Left lung (tissue), 10 donors: ENCODE measurements around the gene QPCT. TPM values are rescaled to one million over a fixed set of nuclear protein-coding genes. Genes with fewer than 3 reads are reported as not detected.

Source experiments
- ATAC-seq: fragments of 200-7000 bp; cut with Tn5 transposase; one replicate; pipeline ENCODE4 v1.9.1; 2020; ENCODE audit warnings: moderate library complexity
- DNase-seq, 4 donors: peaks; one replicate each; pipeline ENCODE4 v3.0.0-alpha.2; 2013 to 2020
- H3K27ac ChIP-seq, 2 donors: fragments of 200-600 bp; sonication (generic) in 1 of 2; one replicate each; pipeline versions ENCODE4 v1.5.0 to v1.8.0; 2020 to 2021
- H3K27me3 ChIP-seq, 2 donors: fragments of 200-600 bp; sonication (generic) in 1 of 2; one replicate each; pipeline versions ENCODE4 v1.5.0 to v1.8.0; 2020 to 2021
- H3K36me3 ChIP-seq, 2 donors: fragments of 200-600 bp; sonication (generic) in 1 of 2; one replicate each; pipeline versions ENCODE4 v1.5.0 to v1.8.0; 2020 to 2021
- H3K4me1 ChIP-seq, 2 donors: fragments of 200-600 bp; one replicate each; pipeline ENCODE4 v1.8.0; 2021
- H3K4me3 ChIP-seq, 2 donors: fragments of 200-600 bp; sonication (generic) in 1 of 2; one replicate each; pipeline versions ENCODE4 v1.5.0 to v1.8.0; 2020 to 2021; ENCODE audit warnings: mild to moderate bottlenecking in 1 of 2
- H3K9me3 ChIP-seq, 2 donors: fragments of 200-600 bp; sonication (generic) in 1 of 2; one replicate each; pipeline versions ENCODE4 v1.5.0 to v1.8.0; 2020 to 2021
- intact Hi-C, 2 donors: fragments of 100-400 bp; cut with DNase I; formaldehyde crosslinking; loops; one replicate each; pipeline versions ENCODE4 v1.11.2 to v1.14.2; 2022
- polyA plus RNA-seq, 6 donors: library from polyadenylated mRNA; unstranded; fragments of 120-200 nt; gene quantifications; one replicate each; pipeline ENCODE4 v1.2.1, GENCODE V29; 2013; ENCODE audit not compliant: insufficient read length in 6 of 6
- total RNA-seq, 2 donors: library from RNA; stranded (reverse); fragmentation: NEBNext Ultra II Directional; extraction: Animal tissue kit (Norgen Biotek cat#: 25700); gene quantifications; one replicate each; pipeline ENCODE4 v1.2.1, GENCODE V29; 2021
- TF ChIP-seq, protein P1 (sequence below), 2 donors: fragments of 200-600 bp; sonication (generic) in 1 of 2; IDR thresholded peaks; one replicate each; pipeline versions ENCODE4 v1.5.0 to v1.8.0; 2021; ENCODE audit warnings: antibody characterized with exemption in 2 of 2
- donor health status: DM: no; HTN: yes; CAD: no.
- donor health status: DM: no; HTN: no; CAD: no.

Gene QPCT
- total and polyA plus RNA-seq, 8 donors, result 4.1 to 20.8 (median 10.8) TPM

GRCh38 chr2:37361994-37362698 is 17.7 kb downstream of the QPCT start:
- TF ChIP-seq, protein P1, sequence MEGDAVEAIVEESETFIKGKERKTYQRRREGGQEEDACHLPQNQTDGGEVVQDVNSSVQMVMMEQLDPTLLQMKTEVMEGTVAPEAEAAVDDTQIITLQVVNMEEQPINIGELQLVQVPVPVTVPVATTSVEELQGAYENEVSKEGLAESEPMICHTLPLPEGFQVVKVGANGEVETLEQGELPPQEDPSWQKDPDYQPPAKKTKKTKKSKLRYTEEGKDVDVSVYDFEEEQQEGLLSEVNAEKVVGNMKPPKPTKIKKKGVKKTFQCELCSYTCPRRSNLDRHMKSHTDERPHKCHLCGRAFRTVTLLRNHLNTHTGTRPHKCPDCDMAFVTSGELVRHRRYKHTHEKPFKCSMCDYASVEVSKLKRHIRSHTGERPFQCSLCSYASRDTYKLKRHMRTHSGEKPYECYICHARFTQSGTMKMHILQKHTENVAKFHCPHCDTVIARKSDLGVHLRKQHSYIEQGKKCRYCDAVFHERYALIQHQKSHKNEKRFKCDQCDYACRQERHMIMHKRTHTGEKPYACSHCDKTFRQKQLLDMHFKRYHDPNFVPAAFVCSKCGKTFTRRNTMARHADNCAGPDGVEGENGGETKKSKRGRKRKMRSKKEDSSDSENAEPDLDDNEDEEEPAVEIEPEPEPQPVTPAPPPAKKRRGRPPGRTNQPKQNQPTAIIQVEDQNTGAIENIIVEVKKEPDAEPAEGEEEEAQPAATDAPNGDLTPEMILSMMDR (IDR thresholded peaks at IDR 0.05), result no peak
- Histone ChIP-seq H3K4me3 (no peak overlapping the region), H3K4me1 (no peaks in the 10 kb centered on the region), H3K27ac (no peak overlapping the region), H3K36me3 (peaks cover 0 to 6% of the 10 kb centered on the region in 2 donors), H3K27me3 (no peaks in the 10 kb centered on the region), H3K9me3 (no peaks in the 10 kb centered on the region)
- intact Hi-C loops, result no loop called here
- DNase-seq (no peak), ATAC-seq (no peak)

- intact Hi-C loops, result no loop called here
- Histone ChIP-seq H3K36me3 (peaks cover 0 to 12% of the 10 kb centered on the region in 2 donors), H3K4me1 (no peaks in the 10 kb centered on the region), H3K27ac (no peak overlapping the region), H3K27me3 (no peaks in the 10 kb centered on the region), H3K4me3 (no peak overlapping the region), H3K9me3 (no peaks in the 10 kb centered on the region)
- DNase-seq (no peak), ATAC-seq (no peak)
- TF ChIP-seq, protein P1 (IDR thresholded peaks at IDR 0.05), result no peak
Observed at GRCh38 chr2:37364351-37364750, 19.9 kb downstream of the QPCT start.

DNA sequence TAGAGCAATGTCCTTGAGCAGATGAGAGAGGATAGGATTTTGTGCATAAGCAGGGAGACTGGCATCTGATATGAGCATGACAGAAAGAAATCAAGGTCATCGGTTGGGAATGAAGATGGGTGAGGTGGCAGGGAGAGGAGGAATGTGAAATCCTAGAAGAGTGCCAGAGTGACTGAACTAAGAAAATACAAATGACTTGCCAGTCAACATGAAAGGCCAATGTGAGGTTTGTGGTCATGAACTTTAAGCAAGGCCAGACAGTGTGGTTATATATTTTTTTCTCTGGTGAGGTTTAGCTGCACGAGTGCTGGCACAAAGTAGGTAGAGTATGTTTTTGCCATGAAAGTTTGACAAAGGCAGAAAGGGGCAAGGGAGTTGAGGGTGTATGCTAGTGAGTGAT is 21.2 kb downstream of the QPCT start:
- TF ChIP-seq, protein P1 (IDR thresholded peaks at IDR 0.05), result no peak
- peaks cover 0 to 21% of the 10 kb centered on the region in 2 donors for H3K36me3 ChIP-seq
- no peaks in the 10 kb centered on the region for H3K4me1 ChIP-seq
- no peak overlapping the region for H3K27ac ChIP-seq
- ATAC-seq, result no peak
- no peaks in the 10 kb centered on the region for H3K9me3 ChIP-seq
- intact Hi-C loops, result no loop called here
- H3K4me3 ChIP-seq, result no peak overlapping the region
- no peaks in the 10 kb centered on the region for H3K27me3 ChIP-seq
- no peak for DNase-seq

DNA sequence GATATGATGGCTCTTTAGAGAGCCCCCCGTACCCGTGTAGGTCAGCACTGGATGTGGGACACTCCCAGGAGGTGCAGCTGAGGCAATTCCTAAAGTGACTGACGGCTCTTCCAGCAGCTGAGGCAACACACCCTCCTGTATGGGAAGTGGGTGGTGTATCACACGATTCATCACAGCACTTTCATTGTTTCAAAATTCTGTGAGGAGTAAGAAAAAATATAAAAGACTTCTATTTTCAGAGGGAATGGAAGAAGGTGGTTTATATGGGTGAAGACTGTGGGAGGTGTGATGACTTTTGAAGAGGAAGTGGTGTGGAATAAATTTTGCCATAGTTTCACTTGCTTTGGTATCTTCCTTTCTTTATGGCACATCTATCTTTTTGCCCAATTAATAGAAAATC is 22.3 kb downstream of the QPCT start:
- H3K9me3 ChIP-seq, result no peaks in the 10 kb centered on the region
- no peak for ATAC-seq
- no peak for DNase-seq
- TF ChIP-seq, protein P1 (IDR thresholded peaks at IDR 0.05), result no peak
- no peak overlapping the region for H3K4me3 ChIP-seq
- intact Hi-C loops, result no loop called here
- H3K27ac ChIP-seq, result no peak overlapping the region
- H3K4me1 ChIP-seq, result no peaks in the 10 kb centered on the region
- H3K36me3 ChIP-seq, result peaks cover 0 to 21% of the 10 kb centered on the region in 2 donors
- no peaks in the 10 kb centered on the region for H3K27me3 ChIP-seq

DNA sequence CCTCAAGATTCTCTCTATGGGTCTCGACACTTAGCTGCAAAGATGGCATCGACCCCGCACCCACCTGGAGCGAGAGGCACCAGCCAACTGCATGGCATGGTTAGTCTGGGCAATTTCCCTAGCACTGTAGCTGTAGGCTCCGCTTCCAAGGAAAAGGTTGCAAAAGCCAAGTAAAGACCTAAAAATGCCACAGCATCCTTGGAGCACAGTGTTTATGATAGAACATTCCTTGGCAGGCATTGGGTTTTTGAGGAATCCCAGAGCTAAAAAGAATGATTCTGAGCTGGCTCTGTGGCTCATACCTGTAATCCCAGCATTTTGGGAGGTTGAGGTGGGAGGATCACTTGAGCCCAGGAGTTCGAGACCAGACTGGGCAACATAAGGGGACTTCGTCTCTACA is 22.9 kb downstream of the QPCT start:
- Histone ChIP-seq H3K4me3 (no peak overlapping the region), H3K27ac (no peak overlapping the region), H3K9me3 (no peaks in the 10 kb centered on the region), H3K27me3 (no peaks in the 10 kb centered on the region), H3K4me1 (no peaks in the 10 kb centered on the region), H3K36me3 (peaks cover 0 to 21% of the 10 kb centered on the region in 2 donors)
- DNase-seq (no peak), ATAC-seq (no peak)
- TF ChIP-seq, protein P1 (IDR thresholded peaks at IDR 0.05), result no peak
- intact Hi-C loops, result no loop called here
